Measurements from ENCODE around the gene ITGB1BP2. TPM values are rescaled to one million over a fixed set of nuclear protein-coding genes. Genes with fewer than 3 reads are reported as not detected.
"Not testable (repeated sequence)": the region's sequence is repeated elsewhere in the genome, so short reads cannot be mapped to it uniquely, and the experiment has no call there.

ITGB1BP2 gene
- total RNA-seq, 1 donor from 2014 or later: 0.99 TPM

DNA sequence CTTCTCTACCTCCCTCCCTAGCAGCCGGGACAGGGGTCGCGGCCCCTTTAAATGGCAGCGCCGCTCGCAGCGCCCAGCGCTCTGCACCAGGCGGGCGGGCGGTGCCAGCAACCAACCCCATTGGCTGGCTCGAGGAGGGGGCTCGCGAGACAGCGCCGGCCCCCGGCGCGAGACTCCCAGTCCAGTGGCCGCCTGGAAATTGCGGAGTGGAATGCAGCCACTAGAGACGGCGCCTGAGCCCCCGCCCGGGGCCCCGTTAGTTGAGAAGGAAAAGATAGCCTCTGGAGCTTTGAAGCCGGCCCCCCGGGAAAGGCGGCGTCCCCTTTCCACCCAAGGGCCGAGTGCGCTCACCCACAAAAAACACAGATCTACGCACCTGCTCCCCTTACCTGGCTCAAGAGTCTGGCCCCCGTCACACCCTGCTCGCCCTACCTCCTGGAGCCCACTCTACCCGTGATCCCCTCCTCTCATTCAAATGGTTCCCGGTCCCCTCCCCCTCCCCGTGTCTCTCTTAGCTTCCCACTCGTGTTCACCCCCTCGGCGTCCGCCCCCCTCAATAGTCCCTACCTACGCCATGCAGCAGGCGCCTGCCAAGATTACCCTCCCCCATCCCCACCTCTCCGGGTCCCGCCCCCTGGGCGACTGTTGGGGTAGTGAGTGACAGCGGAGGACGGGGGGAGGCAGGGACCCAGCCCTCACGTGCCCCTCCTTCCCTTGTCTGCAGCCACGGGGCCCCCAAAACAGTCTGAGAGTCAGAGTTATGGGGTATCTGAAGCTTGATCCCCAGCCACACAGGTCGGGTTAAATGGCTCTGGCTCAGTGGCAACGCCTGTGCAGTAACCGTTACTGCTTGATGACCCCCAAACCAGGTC lies 47.2 kb upstream of the ITGB1BP2 start, which contains the start of gene ZMYM3:
Gene ZMYM3 (minus strand): TSS at position 49 of the 872 bp plus-strand sequence. CDS start 885 bp downstream, outside the sequence.
- Histone ChIP-seq H3K27ac (peak within 1 kb of the TSS; percentile 46), H3K4me2 (peak within 1 kb of the TSS; percentile 81), H3K79me2 (ENCODE audit: low read depth) (peaks cover 37% of the 10 kb centered on the region), H3K4me1 (no peaks in the 10 kb centered on the region), H3K4me3 (peak within 1 kb of the TSS; percentile 96), H3K9me3 (ENCODE audit: low read depth) (no peaks in the 10 kb centered on the region), H3K9ac (peak within 1 kb of the TSS; percentile 70), H2AFZ (replicated peaks) (no peak within 1 kb of the TSS), H3K36me3 (no peaks in the 10 kb centered on the region), H3F3A (ENCODE audit: low read depth) (peaks cover 9% of the 10 kb centered on the region), H3K27me3 (no peaks in the 10 kb centered on the region), H4K20me1 (ENCODE audit: low read depth) (peaks cover 16% of the 10 kb centered on the region)
- Mint-ChIP-seq H3K4me1 (peaks cover 17% of the 10 kb centered on the region), H3K9me3 (peaks cover 4% of the 10 kb centered on the region), H3K27me3 (ENCODE audit: insufficient read depth, low read depth) (peaks cover 5% of the 10 kb centered on the region), H3K27ac (peak within 1 kb of the TSS; percentile 81), H3K36me3 (peaks cover 8% of the 10 kb centered on the region), H3K4me3 (peak within 1 kb of the TSS; percentile 96)
- DNase-seq (ENCODE audit: low spot score): peak; percentile 94
- no peak for TF ChIP-seq EZH2 (IDR thresholded peaks at IDR 0.05)
- TF ChIP-seq EZH2phosphoT487 (IDR thresholded peaks at IDR 0.05): no peak
- TF ChIP-seq, protein P1, sequence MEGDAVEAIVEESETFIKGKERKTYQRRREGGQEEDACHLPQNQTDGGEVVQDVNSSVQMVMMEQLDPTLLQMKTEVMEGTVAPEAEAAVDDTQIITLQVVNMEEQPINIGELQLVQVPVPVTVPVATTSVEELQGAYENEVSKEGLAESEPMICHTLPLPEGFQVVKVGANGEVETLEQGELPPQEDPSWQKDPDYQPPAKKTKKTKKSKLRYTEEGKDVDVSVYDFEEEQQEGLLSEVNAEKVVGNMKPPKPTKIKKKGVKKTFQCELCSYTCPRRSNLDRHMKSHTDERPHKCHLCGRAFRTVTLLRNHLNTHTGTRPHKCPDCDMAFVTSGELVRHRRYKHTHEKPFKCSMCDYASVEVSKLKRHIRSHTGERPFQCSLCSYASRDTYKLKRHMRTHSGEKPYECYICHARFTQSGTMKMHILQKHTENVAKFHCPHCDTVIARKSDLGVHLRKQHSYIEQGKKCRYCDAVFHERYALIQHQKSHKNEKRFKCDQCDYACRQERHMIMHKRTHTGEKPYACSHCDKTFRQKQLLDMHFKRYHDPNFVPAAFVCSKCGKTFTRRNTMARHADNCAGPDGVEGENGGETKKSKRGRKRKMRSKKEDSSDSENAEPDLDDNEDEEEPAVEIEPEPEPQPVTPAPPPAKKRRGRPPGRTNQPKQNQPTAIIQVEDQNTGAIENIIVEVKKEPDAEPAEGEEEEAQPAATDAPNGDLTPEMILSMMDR (IDR thresholded peaks at IDR 0.05): no peak

DNA sequence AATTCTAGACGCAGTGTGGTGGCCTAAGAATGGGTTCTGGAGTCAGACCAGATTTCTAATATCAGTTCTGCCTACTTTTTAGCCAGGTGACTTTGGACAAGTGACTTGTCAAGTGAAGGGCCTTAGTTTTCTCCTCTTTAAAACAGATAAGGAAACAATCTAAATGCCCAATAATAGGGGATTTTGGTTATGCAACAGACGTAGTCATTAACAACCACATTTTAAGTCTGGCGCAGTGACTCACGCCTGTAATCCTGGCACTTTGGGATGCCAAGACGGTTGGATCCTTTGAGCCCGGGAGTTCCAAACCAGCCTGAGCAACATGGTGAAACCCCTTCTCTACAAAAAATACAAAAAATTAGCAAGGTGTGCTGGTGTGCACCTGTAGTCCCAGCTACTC lies 45.5 kb upstream of the ITGB1BP2 start:
- DNase-seq (ENCODE audit: low spot score): no peak
- Mint-ChIP-seq H3K27ac (no peak overlapping the region), H3K9me3 (peaks cover 4% of the 10 kb centered on the region), H3K4me1 (peaks cover 13% of the 10 kb centered on the region), H3K27me3 (ENCODE audit: insufficient read depth, low read depth) (peaks cover 5% of the 10 kb centered on the region), H3K4me3 (peak overlapping the region; percentile 96), H3K36me3 (peaks cover 1% of the 10 kb centered on the region)
- no peaks in the 10 kb centered on the region for H3K27me3 ChIP-seq
- no peaks in the 10 kb centered on the region for H3K9me3 ChIP-seq (ENCODE audit: low read depth)
- peaks cover 9% of the 10 kb centered on the region for H3F3A ChIP-seq (ENCODE audit: low read depth)
- no peak overlapping the region for H3K9ac ChIP-seq
- H3K4me3 ChIP-seq: no peak overlapping the region
- H4K20me1 ChIP-seq (ENCODE audit: low read depth): peaks cover 16% of the 10 kb centered on the region
- TF ChIP-seq, protein P1 (IDR thresholded peaks at IDR 0.05): no peak
- TF ChIP-seq EZH2phosphoT487 (IDR thresholded peaks at IDR 0.05): no peak
- H3K4me2 ChIP-seq: peak overlapping the region; percentile 81
- H3K4me1 ChIP-seq: no peaks in the 10 kb centered on the region
- H3K36me3 ChIP-seq: no peaks in the 10 kb centered on the region
- no peak overlapping the region for H2AFZ ChIP-seq (replicated peaks)
- H3K79me2 ChIP-seq (ENCODE audit: low read depth): peaks cover 28% of the 10 kb centered on the region
- H3K27ac ChIP-seq: peak overlapping the region; percentile 30

DNA sequence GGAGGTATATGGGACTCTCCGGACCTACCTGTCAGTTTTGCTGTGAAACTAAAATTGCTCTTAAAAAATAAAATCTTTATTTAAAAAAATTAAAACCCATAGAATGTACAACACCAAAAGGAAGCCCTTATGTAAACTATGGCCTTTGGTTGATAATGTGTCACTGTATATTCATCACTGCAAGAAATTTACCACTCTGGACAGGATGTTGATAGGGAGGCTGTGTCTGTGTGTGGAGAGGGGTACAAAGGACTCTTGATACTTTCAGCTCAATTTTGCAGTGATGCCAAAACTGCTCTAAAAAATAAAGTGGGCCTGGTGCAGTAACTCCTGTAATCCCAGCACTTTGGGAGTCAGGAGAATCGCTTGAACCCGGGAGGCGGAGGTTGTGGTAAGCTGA lies 44.7 kb upstream of the ITGB1BP2 start:
- Histone ChIP-seq H3K36me3 (no peaks in the 10 kb centered on the region), H3K4me2 (no peak overlapping the region), H3K4me3 (no peak overlapping the region), H3K27me3 (no peaks in the 10 kb centered on the region), H3K79me2 (ENCODE audit: low read depth) (peaks cover 20% of the 10 kb centered on the region), H4K20me1 (ENCODE audit: low read depth) (peaks cover 12% of the 10 kb centered on the region), H3F3A (ENCODE audit: low read depth) (peaks cover 9% of the 10 kb centered on the region), H3K27ac (no peak overlapping the region), H3K9ac (no peak overlapping the region), H3K9me3 (ENCODE audit: low read depth) (no peaks in the 10 kb centered on the region), H2AFZ (replicated peaks) (no peak overlapping the region), H3K4me1 (no peaks in the 10 kb centered on the region)
- Mint-ChIP-seq H3K27ac (no peak overlapping the region), H3K27me3 (ENCODE audit: insufficient read depth, low read depth) (peaks cover 5% of the 10 kb centered on the region), H3K4me3 (no peak overlapping the region), H3K4me1 (peaks cover 9% of the 10 kb centered on the region), H3K9me3 (peaks cover 4% of the 10 kb centered on the region), H3K36me3 (no peaks in the 10 kb centered on the region)
- no peak for DNase-seq (ENCODE audit: low spot score)
- TF ChIP-seq, protein P1 (IDR thresholded peaks at IDR 0.05): no peak
- TF ChIP-seq EZH2 (IDR thresholded peaks at IDR 0.05) (no peak), EZH2phosphoT487 (IDR thresholded peaks at IDR 0.05) (no peak)

DNA sequence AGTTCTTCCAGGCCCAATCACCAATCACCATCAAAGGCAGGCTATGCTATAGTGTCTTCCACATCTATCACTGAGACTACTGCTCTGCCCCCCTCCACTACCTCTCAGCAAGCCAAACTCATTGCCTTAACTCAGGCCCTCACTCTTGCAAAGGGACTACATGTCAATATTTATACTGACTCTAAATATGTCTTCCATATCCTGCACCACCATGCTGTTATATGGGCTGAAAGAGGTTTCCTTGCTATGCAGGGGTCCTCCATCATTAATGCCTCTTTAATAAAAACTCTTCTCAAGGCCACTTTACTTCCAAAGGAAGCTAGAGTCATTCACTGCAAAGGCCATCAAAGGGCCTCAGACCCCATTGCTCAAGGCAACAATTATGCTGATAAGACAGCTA lies 32.9 kb upstream of the ITGB1BP2 start:
- H3K27ac Mint-ChIP-seq; H3K36me3 Mint-ChIP-seq; H3K9ac ChIP-seq; H3K4me3 Mint-ChIP-seq; H3K27me3 ChIP-seq; H3K4me1 Mint-ChIP-seq; H3K27ac ChIP-seq; H3F3A ChIP-seq (ENCODE audit: low read depth); H3K9me3 ChIP-seq (ENCODE audit: low read depth); H3K36me3 ChIP-seq; H3K27me3 Mint-ChIP-seq (ENCODE audit: insufficient read depth, low read depth); H4K20me1 ChIP-seq (ENCODE audit: low read depth); H2AFZ ChIP-seq (replicated peaks); H3K4me1 ChIP-seq; H3K79me2 ChIP-seq (ENCODE audit: low read depth); H3K4me2 ChIP-seq; H3K4me3 ChIP-seq; DNase-seq (ENCODE audit: low spot score): not testable (repeated sequence)
- H3K9me3 Mint-ChIP-seq: peaks cover 13% of the 10 kb centered on the region
